GM12864 (cell line): Measurements from ENCODE around the gene ABTB1.

Experiments
- DNase-seq: peaks from one replicate; pipeline ENCODE4 v3.0.0-alpha.2; 2011; ENCODE audit warnings: low read depth
- H3K4me3 ChIP-seq: 2 replicates; pipeline ENCODE4 v1.5.1; 2011; ENCODE audit warnings: mild to moderate bottlenecking, low read depth, low read length, control low read depth
- TF ChIP-seq, protein P1 (sequence below): IDR thresholded peaks from 2 replicates; pipeline ENCODE4 v1.5.1; 2011; ENCODE audit warnings: low read depth, mild to moderate bottlenecking, moderate library complexity, low read length, control low read depth, inconsistent platforms; ENCODE audit errors: missing control alignments

The ABTB1 gene

DNA sequence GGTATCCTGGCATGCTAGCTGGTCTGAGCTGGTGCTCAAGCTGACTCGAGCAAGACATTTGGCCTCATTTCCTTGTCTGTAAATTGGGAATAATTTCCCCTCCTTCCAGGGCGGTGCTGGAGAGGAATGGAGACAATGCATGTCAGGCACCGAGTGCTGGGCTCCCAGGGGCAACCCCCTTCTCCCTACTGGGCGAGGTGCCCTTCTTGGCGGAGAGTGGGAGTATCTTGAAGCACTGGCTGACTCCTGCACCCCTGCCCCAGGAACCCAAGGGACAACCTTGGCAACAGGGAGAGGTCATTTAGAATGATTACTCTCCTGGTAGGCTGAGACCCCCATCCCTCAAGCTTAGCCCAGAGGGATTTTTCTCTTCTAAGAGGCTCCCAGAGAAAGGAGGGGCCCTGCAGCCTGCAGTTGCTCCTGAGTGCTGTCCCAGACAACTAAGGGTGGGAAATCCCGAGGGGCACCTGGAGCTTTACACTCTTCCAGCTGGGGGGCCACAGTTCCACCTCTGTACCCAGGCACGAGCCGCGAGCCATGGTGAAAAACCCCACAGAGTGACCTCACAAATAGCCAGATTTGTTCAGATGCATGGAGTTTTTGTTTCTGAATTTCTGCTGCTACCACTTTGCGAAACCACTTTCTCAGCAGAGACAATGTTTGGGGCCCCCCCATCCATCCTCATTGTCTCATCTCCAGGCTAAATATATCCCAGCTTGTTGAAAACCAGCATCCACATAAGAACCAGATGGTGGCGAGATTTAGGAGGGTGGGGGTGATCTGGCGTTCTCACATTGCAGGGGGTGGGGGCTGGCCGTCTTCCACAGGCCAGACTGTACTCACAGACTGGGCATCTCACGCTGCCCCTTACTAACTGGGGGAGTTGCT, 44.8 kb downstream of the ABTB1 start:
- DNase-seq, result no peak
- TF ChIP-seq, protein P1, sequence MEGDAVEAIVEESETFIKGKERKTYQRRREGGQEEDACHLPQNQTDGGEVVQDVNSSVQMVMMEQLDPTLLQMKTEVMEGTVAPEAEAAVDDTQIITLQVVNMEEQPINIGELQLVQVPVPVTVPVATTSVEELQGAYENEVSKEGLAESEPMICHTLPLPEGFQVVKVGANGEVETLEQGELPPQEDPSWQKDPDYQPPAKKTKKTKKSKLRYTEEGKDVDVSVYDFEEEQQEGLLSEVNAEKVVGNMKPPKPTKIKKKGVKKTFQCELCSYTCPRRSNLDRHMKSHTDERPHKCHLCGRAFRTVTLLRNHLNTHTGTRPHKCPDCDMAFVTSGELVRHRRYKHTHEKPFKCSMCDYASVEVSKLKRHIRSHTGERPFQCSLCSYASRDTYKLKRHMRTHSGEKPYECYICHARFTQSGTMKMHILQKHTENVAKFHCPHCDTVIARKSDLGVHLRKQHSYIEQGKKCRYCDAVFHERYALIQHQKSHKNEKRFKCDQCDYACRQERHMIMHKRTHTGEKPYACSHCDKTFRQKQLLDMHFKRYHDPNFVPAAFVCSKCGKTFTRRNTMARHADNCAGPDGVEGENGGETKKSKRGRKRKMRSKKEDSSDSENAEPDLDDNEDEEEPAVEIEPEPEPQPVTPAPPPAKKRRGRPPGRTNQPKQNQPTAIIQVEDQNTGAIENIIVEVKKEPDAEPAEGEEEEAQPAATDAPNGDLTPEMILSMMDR, result no peak
- H3K4me3 ChIP-seq, result no peak overlapping the region

DNA sequence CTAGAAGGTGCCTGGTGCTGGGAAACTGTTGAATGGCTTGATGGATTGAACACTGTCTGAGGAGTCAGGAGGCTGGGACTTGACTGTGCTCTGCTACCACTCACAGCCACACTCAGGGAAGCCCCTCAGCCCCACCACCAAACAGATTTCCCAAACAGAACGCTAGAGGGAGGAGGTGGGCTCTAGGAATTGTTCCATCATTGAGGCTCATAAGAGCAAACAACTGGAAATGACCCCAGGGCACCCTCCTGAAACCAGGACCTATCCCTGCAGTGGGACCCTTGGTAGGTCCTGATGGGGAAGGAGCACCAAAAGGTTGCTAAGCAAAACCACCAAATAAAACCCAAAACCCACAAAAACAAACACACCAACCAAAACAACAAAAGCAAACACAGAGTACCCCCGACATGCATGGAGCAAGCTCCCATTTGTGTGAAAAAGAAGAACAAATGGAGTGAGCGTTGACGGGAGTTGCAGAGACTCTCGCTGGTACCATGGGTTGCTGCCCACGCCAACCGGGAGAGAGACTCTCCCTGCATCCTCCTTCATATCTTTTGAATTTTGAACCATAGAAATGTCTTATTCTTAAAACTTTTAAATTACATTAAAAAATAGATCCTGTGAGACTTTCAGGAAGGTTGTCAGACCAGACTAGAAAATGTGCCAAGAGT, 45.6 kb downstream of the ABTB1 start:
- no peak overlapping the region for H3K4me3 ChIP-seq
- DNase-seq, result no peak
- TF ChIP-seq, protein P1, result no peak

DNA sequence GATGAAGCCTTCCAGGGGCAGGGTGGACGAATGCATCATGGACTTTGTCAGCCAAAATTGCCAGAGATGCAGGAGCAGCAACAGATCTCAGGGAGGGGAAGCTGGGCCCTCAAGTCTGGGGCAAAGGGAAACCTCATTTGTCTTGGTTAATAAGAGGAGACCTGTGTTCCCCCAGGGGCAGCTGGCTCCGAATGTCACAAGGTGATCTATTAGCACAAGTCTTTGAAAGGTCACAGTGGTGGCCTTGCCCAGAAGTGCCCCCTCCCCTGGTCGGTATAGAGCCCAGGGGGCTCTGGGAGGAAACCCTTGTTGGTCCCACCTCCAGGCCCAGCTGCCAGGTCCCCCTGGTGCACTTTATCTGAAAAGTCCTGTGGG, 46.2 kb downstream of the ABTB1 start:
- TF ChIP-seq, protein P1, result no peak
- no peak overlapping the region for H3K4me3 ChIP-seq
- DNase-seq, result no peak

DNA sequence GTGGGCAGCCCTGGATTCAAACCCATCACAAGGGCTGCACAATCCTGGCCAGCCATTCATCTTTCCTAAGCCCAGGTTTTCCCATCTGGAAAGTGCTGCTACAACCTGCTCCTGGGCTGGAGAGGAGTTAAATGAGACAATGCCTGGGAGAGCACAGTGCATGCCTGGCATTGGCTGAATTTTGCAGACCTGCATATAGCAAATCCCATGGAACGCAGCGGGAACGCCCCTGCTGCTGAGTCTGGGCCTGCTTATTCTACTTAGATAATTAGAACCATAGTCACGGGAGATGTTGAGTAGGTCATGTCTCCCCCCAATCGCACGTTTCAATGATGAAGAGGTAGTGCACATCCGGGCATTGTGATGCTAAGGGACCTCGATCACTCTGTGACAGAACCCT, 46.6 kb downstream of the ABTB1 start:
- no peak for DNase-seq
- TF ChIP-seq, protein P1, result no peak
- no peak overlapping the region for H3K4me3 ChIP-seq

DNA sequence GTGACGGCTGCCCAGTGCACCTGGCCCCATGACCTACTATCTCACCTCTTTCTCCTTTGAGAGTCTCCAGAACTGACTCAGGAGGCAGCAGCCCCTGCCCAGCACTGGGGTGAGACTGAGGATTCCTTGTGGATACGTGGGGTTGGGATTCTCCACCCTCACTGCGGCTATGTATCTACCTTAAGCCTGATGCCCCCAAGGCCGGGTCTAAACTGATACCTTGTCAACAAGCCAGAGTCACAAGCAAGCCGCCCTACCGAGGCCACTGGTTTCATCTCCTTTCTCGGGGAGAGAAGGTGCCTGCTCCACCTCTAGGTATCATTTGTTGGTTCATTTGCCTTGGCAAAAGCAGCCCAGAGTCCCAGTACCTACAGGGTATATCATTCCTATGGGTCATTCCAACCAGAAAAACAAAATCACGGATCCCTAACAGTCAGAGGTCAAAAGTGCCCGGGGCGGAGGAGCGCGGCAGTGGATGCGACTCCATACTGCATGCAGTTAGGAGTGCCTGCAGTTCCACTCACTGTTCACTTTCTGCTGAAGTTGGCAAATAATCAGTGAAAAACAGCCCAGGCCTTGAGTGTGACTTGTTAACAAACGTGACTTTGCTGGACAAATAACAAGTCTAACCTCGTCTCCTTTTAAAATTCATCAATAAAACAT, 47.5 kb downstream of the ABTB1 start:
- TF ChIP-seq, protein P1, result no peak
- no peak for DNase-seq
- H3K4me3 ChIP-seq, result no peak overlapping the region

DNA sequence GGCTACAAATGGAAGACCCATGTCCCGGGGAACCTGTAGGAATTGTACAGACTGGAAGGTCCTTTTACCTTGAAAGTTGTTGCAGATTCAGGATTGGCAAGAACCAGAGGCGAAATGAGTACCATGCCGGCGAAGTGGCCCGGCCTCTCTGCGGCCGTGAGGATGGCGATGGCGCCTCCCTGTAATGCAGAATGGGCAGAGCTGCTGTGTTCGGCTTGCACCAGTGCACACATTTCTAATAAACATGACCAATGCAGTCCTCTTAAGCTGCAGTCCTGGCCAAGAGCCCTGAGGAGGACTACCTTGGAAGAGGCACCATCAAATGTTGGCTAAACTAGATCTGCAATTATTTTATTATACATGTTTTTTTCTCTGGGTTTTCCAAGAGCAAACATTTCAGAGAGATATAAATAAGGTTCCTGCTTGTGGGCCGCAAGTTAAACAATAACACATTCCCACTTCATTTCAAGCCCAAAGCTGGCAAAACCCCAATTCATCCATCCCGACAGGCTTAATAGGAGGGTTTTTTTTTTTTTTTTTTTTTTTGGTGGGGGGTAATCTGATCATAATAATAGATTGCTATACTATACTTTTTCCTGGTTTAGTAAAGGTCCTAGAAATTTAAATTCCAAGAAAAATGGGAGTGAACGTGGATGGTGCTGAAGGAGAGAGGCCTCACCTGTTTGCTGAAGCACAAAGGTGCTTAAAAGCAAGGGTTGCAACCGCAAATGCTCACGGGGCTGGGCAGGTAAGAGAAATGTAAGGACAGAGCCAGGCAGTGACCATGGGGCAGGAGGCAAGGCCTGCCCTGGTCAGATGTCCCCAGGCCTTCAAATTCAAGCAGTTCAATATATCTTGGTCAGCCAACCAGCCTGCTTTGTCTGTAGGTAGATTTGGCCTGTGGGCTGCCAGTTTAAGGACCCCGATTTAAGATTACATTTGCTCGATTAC, 48.5 kb downstream of the ABTB1 start:
- TF ChIP-seq, protein P1, result no peak
- no peak for DNase-seq
- no peak overlapping the region for H3K4me3 ChIP-seq
